ENCODE measurements around the gene C2orf81.

DNA sequence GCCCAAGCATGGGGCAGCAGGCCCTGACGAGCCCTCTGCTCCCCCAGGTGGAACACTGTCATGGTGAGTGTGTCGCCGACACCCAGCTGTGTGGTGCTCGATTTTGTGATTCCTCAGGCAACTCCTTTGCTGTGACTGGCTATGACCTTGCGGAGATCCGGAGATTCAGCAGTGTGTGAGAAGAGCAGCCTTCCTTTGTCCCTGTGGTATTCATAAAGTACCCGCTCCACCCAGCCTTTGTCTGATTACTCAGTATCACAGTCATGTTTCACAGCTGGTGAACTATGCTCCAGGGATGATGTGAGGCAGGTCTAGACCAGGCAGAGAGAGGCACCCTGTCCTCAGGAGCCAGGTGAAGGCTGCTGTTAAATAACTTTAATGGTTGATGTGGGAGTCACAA, 4.1 kb upstream of the C2orf81 start:
- TF ChIP-seq, protein P1, sequence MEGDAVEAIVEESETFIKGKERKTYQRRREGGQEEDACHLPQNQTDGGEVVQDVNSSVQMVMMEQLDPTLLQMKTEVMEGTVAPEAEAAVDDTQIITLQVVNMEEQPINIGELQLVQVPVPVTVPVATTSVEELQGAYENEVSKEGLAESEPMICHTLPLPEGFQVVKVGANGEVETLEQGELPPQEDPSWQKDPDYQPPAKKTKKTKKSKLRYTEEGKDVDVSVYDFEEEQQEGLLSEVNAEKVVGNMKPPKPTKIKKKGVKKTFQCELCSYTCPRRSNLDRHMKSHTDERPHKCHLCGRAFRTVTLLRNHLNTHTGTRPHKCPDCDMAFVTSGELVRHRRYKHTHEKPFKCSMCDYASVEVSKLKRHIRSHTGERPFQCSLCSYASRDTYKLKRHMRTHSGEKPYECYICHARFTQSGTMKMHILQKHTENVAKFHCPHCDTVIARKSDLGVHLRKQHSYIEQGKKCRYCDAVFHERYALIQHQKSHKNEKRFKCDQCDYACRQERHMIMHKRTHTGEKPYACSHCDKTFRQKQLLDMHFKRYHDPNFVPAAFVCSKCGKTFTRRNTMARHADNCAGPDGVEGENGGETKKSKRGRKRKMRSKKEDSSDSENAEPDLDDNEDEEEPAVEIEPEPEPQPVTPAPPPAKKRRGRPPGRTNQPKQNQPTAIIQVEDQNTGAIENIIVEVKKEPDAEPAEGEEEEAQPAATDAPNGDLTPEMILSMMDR (IDR thresholded peaks at IDR 0.05), result no peak
- TF ChIP-seq ZFX (IDR thresholded peaks at IDR 0.05; ENCODE audit: borderline replicate concordance), result no peak

Data from 22Rv1 (cell line).